SK-N-SH treated with all-trans-retinoic acid at 6 μM for 48 hours (cell line): ENCODE results near the gene GSDMA.

Experiments
- ATAC-seq: fragments of 200-7000 bp; cut with Tn5 transposase; 3 replicates; pipeline ENCODE4 v1.9.1; 2020; ENCODE audit warnings: mild to moderate bottlenecking, moderate library complexity
- ARNTL ChIP-seq: fragments of 450-650 bp; formaldehyde crosslinking; IDR thresholded peaks from 2 replicates; pipeline ENCODE4 v1.5.0; 2020; ENCODE audit warnings: low read depth, mild to moderate bottlenecking, moderate library complexity, borderline replicate concordance
- BACH2 ChIP-seq: fragments of 250-450 bp; sonication (Bioruptor Pico); IDR thresholded peaks from 2 replicates; pipeline ENCODE4 v1.9.0; 2021; ENCODE audit warnings: mild to moderate bottlenecking, borderline replicate concordance
- CREB5 ChIP-seq: fragments of 250-450 bp; sonication (Bioruptor Pico); IDR thresholded peaks from 2 replicates; pipeline ENCODE4 v1.5.1; 2020; ENCODE audit warnings: low read depth, mild to moderate bottlenecking, moderate library complexity
- CSDC2 ChIP-seq: fragments of 250-450 bp; sonication (Bioruptor Pico); IDR thresholded peaks from 2 replicates; pipeline ENCODE4 v1.5.0; 2020; ENCODE audit warnings: mild to moderate bottlenecking, moderate library complexity
- ESRRG ChIP-seq: fragments of 250-450 bp; sonication (Bioruptor Pico); IDR thresholded peaks from 2 replicates; pipeline ENCODE4 v1.6.1; 2021; ENCODE audit warnings: mild to moderate bottlenecking
- GLIS3 ChIP-seq: fragments of 250-450 bp; sonication (Bioruptor Pico); IDR thresholded peaks from 2 replicates; pipeline ENCODE4 v1.5.0; 2020; ENCODE audit warnings: mild to moderate bottlenecking, moderate library complexity
- ISL1 ChIP-seq: fragments of 250-450 bp; sonication (Bioruptor Pico); IDR thresholded peaks from 2 replicates; pipeline ENCODE4 v2.1.2; 2022; ENCODE audit warnings: mild to moderate bottlenecking, moderate library complexity
- OSR1 ChIP-seq: fragments of 250-450 bp; sonication (Bioruptor Pico); IDR thresholded peaks from 2 replicates; pipeline ENCODE4 v1.8.0; 2022; ENCODE audit warnings: moderate library complexity, mild to moderate bottlenecking, inconsistent platforms
- PPARA ChIP-seq: fragments of 250-450 bp; sonication (Bioruptor Pico); IDR thresholded peaks from 2 replicates; pipeline ENCODE4 v1.5.0; 2020; ENCODE audit warnings: mild to moderate bottlenecking, borderline replicate concordance
- RARB ChIP-seq: fragments of 250-450 bp; sonication (Bioruptor Pico); IDR thresholded peaks from 2 replicates; pipeline ENCODE4 v1.8.0; 2021; ENCODE audit warnings: mild to moderate bottlenecking, moderate library complexity
- SNAI2 ChIP-seq: fragments of 250-450 bp; sonication (Bioruptor Pico); IDR thresholded peaks from 2 replicates; pipeline ENCODE4 v1.5.0; 2020; ENCODE audit warnings: mild to moderate bottlenecking, moderate library complexity
- TCF4 ChIP-seq: fragments of 250-450 bp; sonication (Bioruptor Pico); IDR thresholded peaks from 2 replicates; pipeline ENCODE4 v1.8.0; 2021; ENCODE audit warnings: mild to moderate bottlenecking, moderate library complexity, borderline replicate concordance
- ZC3H10 ChIP-seq: fragments of 250-450 bp; sonication (Bioruptor Pico); IDR thresholded peaks from 2 replicates; pipeline ENCODE4 v1.5.1; 2021; ENCODE audit warnings: mild to moderate bottlenecking, moderate library complexity
- ZFP3 ChIP-seq: fragments of 250-450 bp; sonication (Bioruptor Pico); IDR thresholded peaks from 2 replicates; pipeline ENCODE4 v1.5.0; 2020; ENCODE audit warnings: mild to moderate bottlenecking, moderate library complexity
- ZFP30 ChIP-seq: fragments of 450-650 bp; formaldehyde crosslinking; IDR thresholded peaks from 2 replicates; pipeline ENCODE4 v1.5.0; 2022; ENCODE audit warnings: mild to moderate bottlenecking, moderate library complexity
- ZNF565 ChIP-seq: fragments of 450-650 bp; formaldehyde crosslinking; conservative IDR thresholded peaks from 2 replicates; pipeline ENCODE4 v1.5.0; 2020; ENCODE audit warnings: low read depth, mild to moderate bottlenecking, moderate library complexity
- ZNF70 ChIP-seq: fragments of 450-650 bp; formaldehyde crosslinking; IDR thresholded peaks from 2 replicates; pipeline ENCODE4 v1.5.0; 2020; ENCODE audit warnings: mild to moderate bottlenecking, moderate library complexity
- TF ChIP-seq, protein P1 (sequence below): fragments of 250-450 bp; sonication (Bioruptor Pico); IDR thresholded peaks from 2 replicates; pipeline ENCODE4 v1.8.0; 2020; ENCODE audit warnings: mild to moderate bottlenecking, moderate library complexity, borderline replicate concordance
- TF ChIP-seq, protein P2 (sequence below): fragments of 250-450 bp; sonication (Bioruptor Pico); IDR thresholded peaks from 2 replicates; pipeline ENCODE4 v1.8.0; 2021; ENCODE audit warnings: low read depth, mild to moderate bottlenecking, moderate library complexity, borderline replicate concordance
- TF ChIP-seq, protein P3 (sequence below): fragments of 250-450 bp; sonication (Bioruptor Pico); IDR thresholded peaks from 2 replicates; pipeline ENCODE4 v1.5.0; 2020; ENCODE audit warnings: mild to moderate bottlenecking, moderate library complexity

GSDMA gene

GRCh38 chr17:39997543-39997942 is 34.7 kb downstream of the GSDMA start:
- no peak; the same call in 2 of the 3 replicates for ATAC-seq
- no peak for TF ChIP-seq CSDC2
- no peak for TF ChIP-seq ZNF565 (CRISPR knock-in tag)
- TF ChIP-seq, protein P1, sequence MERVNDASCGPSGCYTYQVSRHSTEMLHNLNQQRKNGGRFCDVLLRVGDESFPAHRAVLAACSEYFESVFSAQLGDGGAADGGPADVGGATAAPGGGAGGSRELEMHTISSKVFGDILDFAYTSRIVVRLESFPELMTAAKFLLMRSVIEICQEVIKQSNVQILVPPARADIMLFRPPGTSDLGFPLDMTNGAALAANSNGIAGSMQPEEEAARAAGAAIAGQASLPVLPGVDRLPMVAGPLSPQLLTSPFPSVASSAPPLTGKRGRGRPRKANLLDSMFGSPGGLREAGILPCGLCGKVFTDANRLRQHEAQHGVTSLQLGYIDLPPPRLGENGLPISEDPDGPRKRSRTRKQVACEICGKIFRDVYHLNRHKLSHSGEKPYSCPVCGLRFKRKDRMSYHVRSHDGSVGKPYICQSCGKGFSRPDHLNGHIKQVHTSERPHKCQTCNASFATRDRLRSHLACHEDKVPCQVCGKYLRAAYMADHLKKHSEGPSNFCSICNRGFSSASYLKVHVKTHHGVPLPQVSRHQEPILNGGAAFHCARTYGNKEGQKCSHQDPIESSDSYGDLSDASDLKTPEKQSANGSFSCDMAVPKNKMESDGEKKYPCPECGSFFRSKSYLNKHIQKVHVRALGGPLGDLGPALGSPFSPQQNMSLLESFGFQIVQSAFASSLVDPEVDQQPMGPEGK (CRISPR knock-in tag): no peak
- no peak for TF ChIP-seq TCF4
- no peak for TF ChIP-seq OSR1 (CRISPR knock-in tag)
- TF ChIP-seq ZFP30 (CRISPR knock-in tag): no peak
- no peak for TF ChIP-seq ZNF70 (CRISPR knock-in tag)
- no peak for TF ChIP-seq SNAI2 (CRISPR knock-in tag)
- TF ChIP-seq ISL1 (CRISPR knock-in tag): no peak
- no peak for TF ChIP-seq RARB
- no peak for TF ChIP-seq BACH2 (CRISPR knock-in tag)
- TF ChIP-seq, protein P2, sequence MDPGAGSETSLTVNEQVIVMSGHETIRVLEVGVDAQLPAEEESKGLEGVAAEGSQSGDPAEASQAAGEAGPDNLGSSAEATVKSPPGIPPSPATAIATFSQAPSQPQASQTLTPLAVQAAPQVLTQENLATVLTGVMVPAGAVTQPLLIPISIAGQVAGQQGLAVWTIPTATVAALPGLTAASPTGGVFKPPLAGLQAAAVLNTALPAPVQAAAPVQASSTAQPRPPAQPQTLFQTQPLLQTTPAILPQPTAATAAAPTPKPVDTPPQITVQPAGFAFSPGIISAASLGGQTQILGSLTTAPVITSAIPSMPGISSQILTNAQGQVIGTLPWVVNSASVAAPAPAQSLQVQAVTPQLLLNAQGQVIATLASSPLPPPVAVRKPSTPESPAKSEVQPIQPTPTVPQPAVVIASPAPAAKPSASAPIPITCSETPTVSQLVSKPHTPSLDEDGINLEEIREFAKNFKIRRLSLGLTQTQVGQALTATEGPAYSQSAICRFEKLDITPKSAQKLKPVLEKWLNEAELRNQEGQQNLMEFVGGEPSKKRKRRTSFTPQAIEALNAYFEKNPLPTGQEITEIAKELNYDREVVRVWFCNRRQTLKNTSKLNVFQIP: no peak
- no peak for TF ChIP-seq ZFP3 (CRISPR knock-in tag)
- no peak for TF ChIP-seq ESRRG (CRISPR knock-in tag)

- peak; percentile 36; the same call in 2 of the 3 replicates for ATAC-seq
- no peak for TF ChIP-seq ZFP3 (CRISPR knock-in tag)
- no peak for TF ChIP-seq ESRRG (CRISPR knock-in tag)
- TF ChIP-seq, protein P2: no peak
- TF ChIP-seq ZFP30 (CRISPR knock-in tag): no peak
- no peak for TF ChIP-seq ZC3H10 (CRISPR knock-in tag)
- TF ChIP-seq, protein P3, sequence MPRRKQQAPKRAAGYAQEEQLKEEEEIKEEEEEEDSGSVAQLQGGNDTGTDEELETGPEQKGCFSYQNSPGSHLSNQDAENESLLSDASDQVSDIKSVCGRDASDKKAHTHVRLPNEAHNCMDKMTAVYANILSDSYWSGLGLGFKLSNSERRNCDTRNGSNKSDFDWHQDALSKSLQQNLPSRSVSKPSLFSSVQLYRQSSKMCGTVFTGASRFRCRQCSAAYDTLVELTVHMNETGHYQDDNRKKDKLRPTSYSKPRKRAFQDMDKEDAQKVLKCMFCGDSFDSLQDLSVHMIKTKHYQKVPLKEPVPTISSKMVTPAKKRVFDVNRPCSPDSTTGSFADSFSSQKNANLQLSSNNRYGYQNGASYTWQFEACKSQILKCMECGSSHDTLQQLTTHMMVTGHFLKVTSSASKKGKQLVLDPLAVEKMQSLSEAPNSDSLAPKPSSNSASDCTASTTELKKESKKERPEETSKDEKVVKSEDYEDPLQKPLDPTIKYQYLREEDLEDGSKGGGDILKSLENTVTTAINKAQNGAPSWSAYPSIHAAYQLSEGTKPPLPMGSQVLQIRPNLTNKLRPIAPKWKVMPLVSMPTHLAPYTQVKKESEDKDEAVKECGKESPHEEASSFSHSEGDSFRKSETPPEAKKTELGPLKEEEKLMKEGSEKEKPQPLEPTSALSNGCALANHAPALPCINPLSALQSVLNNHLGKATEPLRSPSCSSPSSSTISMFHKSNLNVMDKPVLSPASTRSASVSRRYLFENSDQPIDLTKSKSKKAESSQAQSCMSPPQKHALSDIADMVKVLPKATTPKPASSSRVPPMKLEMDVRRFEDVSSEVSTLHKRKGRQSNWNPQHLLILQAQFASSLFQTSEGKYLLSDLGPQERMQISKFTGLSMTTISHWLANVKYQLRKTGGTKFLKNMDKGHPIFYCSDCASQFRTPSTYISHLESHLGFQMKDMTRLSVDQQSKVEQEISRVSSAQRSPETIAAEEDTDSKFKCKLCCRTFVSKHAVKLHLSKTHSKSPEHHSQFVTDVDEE (CRISPR knock-in tag): no peak
- no peak for TF ChIP-seq TCF4
- no peak for TF ChIP-seq ZNF565 (CRISPR knock-in tag)
- TF ChIP-seq, protein P1 (CRISPR knock-in tag): no peak
- TF ChIP-seq CREB5 (CRISPR knock-in tag): no peak
- TF ChIP-seq ARNTL (CRISPR knock-in tag): no peak
- no peak for TF ChIP-seq PPARA (CRISPR knock-in tag)
- no peak for TF ChIP-seq ZNF70 (CRISPR knock-in tag)
- TF ChIP-seq RARB: no peak
- TF ChIP-seq SNAI2 (CRISPR knock-in tag): no peak
- no peak for TF ChIP-seq OSR1 (CRISPR knock-in tag)
- TF ChIP-seq ISL1 (CRISPR knock-in tag): no peak
- TF ChIP-seq GLIS3: no peak
- TF ChIP-seq BACH2 (CRISPR knock-in tag): no peak
Observed at GRCh38 chr17:39999067-39999466, 36.3 kb downstream of the GSDMA start.
